Measurements from ENCODE around the gene C10orf67.

Gene C10orf67

GRCh38 chr10:23361665-23362064 lies 17.1 kb upstream of the C10orf67 start:
- no peak overlapping the region for H2AFZ ChIP-seq (ENCODE audit: low read depth, low read length)
- ATAC-seq (ENCODE audit: insufficient read depth, low read depth) (no peak), DNase-seq (no peak)
- TF ChIP-seq EZH2 (IDR thresholded peaks at IDR 0.05; ENCODE audit: borderline replicate concordance, low read depth, low read length, severe bottlenecking), result no peak
- TF ChIP-seq CTCF (IDR thresholded peaks at IDR 0.05; ENCODE audit: borderline replicate concordance, extremely low read depth, low read length, poor library complexity, severe bottlenecking), result no peak
- no peak overlapping the region for H3K4me3 ChIP-seq (ENCODE audit: low read depth in 1 of 2, low read length in 2 of 2)
- no peak overlapping the region for H3K4me2 ChIP-seq (ENCODE audit: insufficient read depth, low read length)
- H3K4me1 ChIP-seq (ENCODE audit: insufficient read depth, low read length), result no peaks in the 10 kb centered on the region
- H3K79me2 ChIP-seq (ENCODE audit: insufficient read depth, low read length), result no peaks in the 10 kb centered on the region
- no peaks in the 10 kb centered on the region for H3K36me3 ChIP-seq (ENCODE audit: insufficient read depth, low read length)
- no peaks in the 10 kb centered on the region for H4K20me1 ChIP-seq (ENCODE audit: insufficient read depth, low read length)
- no peaks in the 10 kb centered on the region for H3K9me3 ChIP-seq (ENCODE audit: insufficient read depth, low read length, severe bottlenecking)
- no peaks in the 10 kb centered on the region for H3K27me3 ChIP-seq (ENCODE audit: insufficient read depth, low read length, poor library complexity)
- H3K27ac ChIP-seq (ENCODE audit: low read length), result no peak overlapping the region
- H3K9ac ChIP-seq (ENCODE audit: low read depth, low read length), result no peak overlapping the region

GRCh38 chr10:23359692-23360380 lies 15.2 kb upstream of the C10orf67 start:
- H3K27ac ChIP-seq (ENCODE audit: low read length), result no peak overlapping the region
- H3K79me2 ChIP-seq (ENCODE audit: insufficient read depth, low read length), result no peaks in the 10 kb centered on the region
- ATAC-seq (ENCODE audit: insufficient read depth, low read depth) (no peak), DNase-seq (no peak)
- H3K4me1 ChIP-seq (ENCODE audit: insufficient read depth, low read length), result no peaks in the 10 kb centered on the region
- no peak overlapping the region for H2AFZ ChIP-seq (ENCODE audit: low read depth, low read length)
- no peak overlapping the region for H3K4me3 ChIP-seq (ENCODE audit: low read depth in 1 of 2, low read length in 2 of 2)
- no peaks in the 10 kb centered on the region for H3K9me3 ChIP-seq (ENCODE audit: insufficient read depth, low read length, severe bottlenecking)
- H4K20me1 ChIP-seq (ENCODE audit: insufficient read depth, low read length), result no peaks in the 10 kb centered on the region
- no peaks in the 10 kb centered on the region for H3K36me3 ChIP-seq (ENCODE audit: insufficient read depth, low read length)
- no peak for TF ChIP-seq EZH2 (IDR thresholded peaks at IDR 0.05; ENCODE audit: borderline replicate concordance, low read depth, low read length, severe bottlenecking)
- no peak for TF ChIP-seq CTCF (IDR thresholded peaks at IDR 0.05; ENCODE audit: borderline replicate concordance, extremely low read depth, low read length, poor library complexity, severe bottlenecking)
- H3K27me3 ChIP-seq (ENCODE audit: insufficient read depth, low read length, poor library complexity), result no peaks in the 10 kb centered on the region
- no peak overlapping the region for H3K9ac ChIP-seq (ENCODE audit: low read depth, low read length)
- no peak overlapping the region for H3K4me2 ChIP-seq (ENCODE audit: insufficient read depth, low read length)

GRCh38 chr10:23358357-23358756 lies 13.8 kb upstream of the C10orf67 start:
- H3K36me3 ChIP-seq (ENCODE audit: insufficient read depth, low read length), result no peaks in the 10 kb centered on the region
- no peaks in the 10 kb centered on the region for H3K9me3 ChIP-seq (ENCODE audit: insufficient read depth, low read length, severe bottlenecking)
- TF ChIP-seq CTCF (IDR thresholded peaks at IDR 0.05; ENCODE audit: borderline replicate concordance, extremely low read depth, low read length, poor library complexity, severe bottlenecking) (no peak), EZH2 (IDR thresholded peaks at IDR 0.05; ENCODE audit: borderline replicate concordance, low read depth, low read length, severe bottlenecking) (no peak)
- no peak overlapping the region for H3K9ac ChIP-seq (ENCODE audit: low read depth, low read length)
- H3K79me2 ChIP-seq (ENCODE audit: insufficient read depth, low read length), result no peaks in the 10 kb centered on the region
- no peaks in the 10 kb centered on the region for H3K4me1 ChIP-seq (ENCODE audit: insufficient read depth, low read length)
- H3K4me2 ChIP-seq (ENCODE audit: insufficient read depth, low read length), result no peak overlapping the region
- ATAC-seq (ENCODE audit: insufficient read depth, low read depth), result no peak
- no peak overlapping the region for H3K27ac ChIP-seq (ENCODE audit: low read length)
- H4K20me1 ChIP-seq (ENCODE audit: insufficient read depth, low read length), result no peaks in the 10 kb centered on the region
- no peak for DNase-seq
- H2AFZ ChIP-seq (ENCODE audit: low read depth, low read length), result no peak overlapping the region
- no peaks in the 10 kb centered on the region for H3K27me3 ChIP-seq (ENCODE audit: insufficient read depth, low read length, poor library complexity)
- H3K4me3 ChIP-seq (ENCODE audit: low read depth in 1 of 2, low read length in 2 of 2), result no peak overlapping the region
